ENCODE results near the gene ZSCAN25.
"Not testable (repeated sequence)": the region's sequence is repeated elsewhere in the genome, so short reads cannot be mapped to it uniquely, and the experiment has no call there.

ZSCAN25 gene

DNA sequence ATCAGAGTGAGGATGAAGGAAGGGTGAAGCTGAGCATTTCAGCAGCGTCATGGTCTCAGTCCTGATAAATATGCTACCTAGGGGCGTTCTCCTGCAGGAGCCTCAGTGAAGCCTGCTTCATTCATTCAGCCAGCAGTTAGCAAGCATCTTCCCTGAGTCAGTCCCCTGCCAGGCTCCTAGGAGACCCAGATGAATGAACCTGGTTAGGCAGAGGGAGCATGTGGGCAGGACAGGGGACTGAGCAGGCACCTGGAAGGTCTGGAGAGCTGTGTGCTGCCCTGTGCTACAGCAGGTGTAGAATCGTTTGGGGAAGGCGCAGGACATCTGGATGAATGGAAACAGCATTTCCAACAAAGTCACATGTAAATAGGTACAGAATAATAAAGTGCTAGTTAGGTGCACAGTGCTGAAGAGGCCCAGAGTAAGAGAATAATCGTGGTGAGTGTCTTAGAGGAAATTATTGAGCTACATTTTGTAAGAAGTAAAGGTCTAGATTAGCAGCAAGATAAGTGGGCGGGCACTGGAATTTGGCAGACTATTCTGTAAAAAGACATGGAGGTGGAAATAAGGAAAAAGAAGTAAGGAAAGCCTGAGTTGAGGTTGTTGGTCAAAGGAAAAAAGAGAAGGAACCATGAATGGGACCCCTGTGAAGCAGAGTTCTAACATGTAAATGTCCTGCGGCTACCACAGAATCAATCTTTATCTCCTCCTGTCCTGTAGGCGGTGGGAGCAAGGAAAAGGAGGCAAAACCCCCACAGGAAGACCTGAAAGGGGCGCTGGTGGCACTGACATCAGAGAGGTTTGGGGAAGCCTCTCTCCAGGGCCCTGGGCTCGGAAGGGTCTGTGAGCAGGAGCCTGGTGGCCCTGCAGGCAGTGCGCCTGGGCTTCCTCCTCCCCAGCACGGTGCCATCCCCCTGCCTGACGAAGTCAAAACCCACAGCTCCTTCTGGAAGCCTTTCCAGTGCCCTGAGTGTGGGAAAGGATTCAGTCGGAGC lies 12.0 kb downstream of the ZSCAN25 start:
- DNase-seq: no peak
- H3K27ac ChIP-seq: no peak overlapping the region
- H3K9me3 ChIP-seq: no peaks in the 10 kb centered on the region
- no peak overlapping the region for H3K4me3 ChIP-seq
- peaks cover 0 to 3% (median 0%) of the 10 kb centered on the region in 4 donors for H3K4me1 ChIP-seq
- intact Hi-C loops (cut with DNase I; ENCODE audit: low total_unique reads): no loop called here
- H3K36me3 ChIP-seq: peaks cover 75 to 100% (median 84%) of the 10 kb centered on the region in 3 donors
- TF ChIP-seq CTCF (IDR thresholded peaks at IDR 0.05): no peak
- no peaks in the 10 kb centered on the region for H3K27me3 ChIP-seq

DNA sequence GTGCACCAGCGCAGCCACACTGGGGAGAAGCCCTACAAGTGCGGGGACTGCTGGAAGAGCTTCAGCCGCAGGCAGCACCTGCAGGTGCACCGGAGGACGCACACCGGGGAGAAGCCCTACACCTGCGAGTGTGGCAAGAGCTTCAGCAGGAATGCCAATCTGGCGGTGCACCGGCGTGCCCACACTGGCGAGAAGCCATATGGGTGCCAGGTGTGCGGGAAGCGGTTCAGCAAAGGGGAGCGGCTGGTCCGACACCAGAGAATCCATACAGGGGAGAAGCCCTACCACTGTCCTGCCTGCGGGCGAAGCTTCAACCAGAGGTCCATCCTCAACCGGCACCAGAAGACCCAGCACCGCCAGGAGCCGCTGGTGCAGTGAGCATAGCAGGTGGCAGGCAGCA lies 12.9 kb downstream of the ZSCAN25 start:
- intact Hi-C loops (cut with DNase I; ENCODE audit: low total_unique reads): no loop called here
- Histone ChIP-seq H3K36me3 (peaks cover 69 to 100% (median 84%) of the 10 kb centered on the region in 3 donors), H3K4me1 (no peaks in the 10 kb centered on the region)

DNA sequence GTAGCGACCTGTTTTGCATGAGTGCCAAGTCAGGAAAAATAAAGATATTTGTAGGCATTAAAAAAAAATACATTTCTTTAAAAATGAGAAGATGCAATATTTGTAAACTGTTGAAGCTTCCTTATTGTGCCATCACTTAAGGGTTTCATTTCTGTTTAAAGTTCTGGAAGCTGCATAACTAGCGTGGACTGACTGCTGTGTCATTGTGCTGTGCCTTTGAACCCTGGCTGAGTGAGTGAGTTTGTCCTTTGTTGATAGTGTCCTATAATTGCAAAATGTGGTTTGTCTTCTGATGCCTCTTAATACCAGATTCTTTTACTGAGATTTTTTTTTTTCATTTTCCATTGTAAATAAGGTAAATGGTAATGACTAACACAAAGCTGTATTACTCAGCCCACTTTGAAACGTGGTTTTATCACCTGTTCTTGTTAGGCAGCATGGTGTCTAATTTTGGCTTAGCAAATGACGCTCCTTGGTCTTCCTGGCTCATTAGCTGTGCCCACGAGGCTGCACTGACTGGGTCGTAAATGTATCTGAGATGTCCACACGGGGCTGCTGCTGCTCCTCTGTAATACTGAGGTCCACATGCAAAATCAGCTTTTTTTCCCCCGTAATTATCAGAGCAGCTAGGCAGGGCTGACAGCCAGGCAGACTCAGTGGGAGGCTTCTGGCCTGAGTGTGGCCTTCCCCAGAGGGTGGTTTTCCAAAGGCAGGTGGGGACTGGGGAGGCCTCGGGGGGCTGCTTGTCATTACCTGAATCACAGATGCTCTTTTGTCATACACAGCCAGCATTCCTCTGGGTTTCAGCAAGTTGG lies 14.8 kb downstream of the ZSCAN25 start:
- DNase-seq: no peak
- H3K9me3 ChIP-seq: no peaks in the 10 kb centered on the region
- no peak for TF ChIP-seq CTCF (IDR thresholded peaks at IDR 0.05)
- H3K27ac ChIP-seq: no peak overlapping the region
- peaks cover 53 to 84% (median 65%) of the 10 kb centered on the region in 3 donors for H3K36me3 ChIP-seq
- H3K4me1 ChIP-seq: no peaks in the 10 kb centered on the region
- no peak overlapping the region for H3K4me3 ChIP-seq
- H3K27me3 ChIP-seq: no peaks in the 10 kb centered on the region
- intact Hi-C loops (cut with DNase I; ENCODE audit: low total_unique reads): no loop called here

More for the DNA sequence above, 12.9 kb downstream of the ZSCAN25 start:
- no peak overlapping the region for H3K27ac ChIP-seq
- H3K9me3 ChIP-seq: no peaks in the 10 kb centered on the region
- H3K4me3 ChIP-seq: no peak overlapping the region
- no peak for DNase-seq
- TF ChIP-seq CTCF (IDR thresholded peaks at IDR 0.05): no peak
- no peaks in the 10 kb centered on the region for H3K27me3 ChIP-seq

DNA sequence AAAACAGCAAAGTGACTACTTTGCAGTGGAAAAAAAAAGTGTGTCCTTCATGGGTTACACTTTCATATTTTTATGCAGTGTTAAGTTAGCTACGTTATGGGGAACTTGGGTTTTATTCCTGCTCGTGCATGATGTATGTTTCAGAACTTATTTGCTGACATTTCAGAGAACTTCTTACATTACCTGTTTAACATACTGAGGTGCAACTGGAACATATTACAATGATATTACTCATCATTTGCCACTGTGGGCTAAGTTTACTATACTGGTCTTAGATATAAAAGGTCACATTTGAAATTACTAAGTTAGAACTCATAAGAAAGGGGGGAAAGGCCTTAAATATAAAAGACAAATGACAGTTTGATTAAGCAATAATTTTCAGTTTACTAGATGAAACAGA lies 20.7 kb downstream of the ZSCAN25 start:
- H3K4me3 ChIP-seq; intact Hi-C loops (cut with DNase I; ENCODE audit: low total_unique reads); H3K9me3 ChIP-seq; H3K27me3 ChIP-seq; H3K27ac ChIP-seq; H3K4me1 ChIP-seq; DNase-seq: not testable (repeated sequence)
- H3K36me3 ChIP-seq: peaks cover 9 to 36% (median 25%) of the 10 kb centered on the region in 3 donors

DNA sequence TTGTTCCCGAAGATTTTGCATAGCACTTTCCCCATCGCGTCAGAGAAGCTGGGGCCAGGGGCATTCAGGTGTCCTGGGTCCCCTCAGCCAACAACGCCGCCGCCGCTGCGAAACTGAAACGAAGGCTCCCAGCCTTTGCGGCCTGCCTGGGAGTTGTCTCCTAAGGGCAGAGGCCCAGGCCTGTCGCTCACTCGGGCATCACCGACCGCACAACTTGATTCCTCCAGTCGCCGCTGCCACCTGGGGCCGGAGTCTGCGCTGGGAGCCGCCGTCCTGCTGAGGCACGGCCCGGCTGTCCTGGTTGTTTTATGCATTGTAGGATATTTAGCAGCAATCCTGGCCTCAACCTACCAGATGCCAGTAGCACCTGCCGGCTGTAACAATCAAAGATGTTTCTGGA lies 22.0 kb downstream of the ZSCAN25 start:
- intact Hi-C loops (cut with DNase I; ENCODE audit: low total_unique reads): no loop called here

More for the DNA sequence above, 22.0 kb downstream of the ZSCAN25 start:
- TF ChIP-seq CTCF (IDR thresholded peaks at IDR 0.05): no peak
- Histone ChIP-seq H3K9me3 (no peaks in the 10 kb centered on the region), H3K4me1 (no peaks in the 10 kb centered on the region), H3K27ac (no peak overlapping the region), H3K4me3 (no peak overlapping the region), H3K27me3 (no peaks in the 10 kb centered on the region), H3K36me3 (peaks cover 2 to 30% (median 24%) of the 10 kb centered on the region in 3 donors)
- DNase-seq: no peak
